Liver (tissue), 9 donors: ENCODE data around the gene GRWD1. TPM values are rescaled to one million over a fixed set of nuclear protein-coding genes. Genes with fewer than 3 reads are reported as not detected.

Source experiments
- DNase-seq: peaks from one replicate; pipeline ENCODE4 v3.0.0-alpha.2; 2017; ENCODE audit warnings: low spot score
- H3K27ac ChIP-seq, 2 donors: one replicate each; pipeline ENCODE4 v1.7.0; 2013; ENCODE audit warnings: inconsistent platforms in 2 of 2, low read length in 2 of 2, control low read depth in 1 of 2, low read depth in 1 of 2, mild to moderate bottlenecking in 1 of 2
- H3K27me3 ChIP-seq, 4 donors: one replicate each; pipeline versions ENCODE4 v1.6.1 to v1.7.0; 2013; ENCODE audit warnings: low read length in 3 of 4, inconsistent platforms in 1 of 4, mild to moderate bottlenecking in 1 of 4, moderate library complexity in 1 of 4; ENCODE audit not compliant: control insufficient read depth in 4 of 4, insufficient read depth in 4 of 4
- H3K36me3 ChIP-seq, 4 donors: one replicate each; pipeline versions ENCODE4 v1.6.1 to v1.7.0; 2013; ENCODE audit warnings: low read length in 3 of 4, mild to moderate bottlenecking in 3 of 4, low read depth in 1 of 4, moderate library complexity in 1 of 4; ENCODE audit not compliant: control insufficient read depth in 4 of 4, insufficient read depth in 3 of 4
- H3K4me1 ChIP-seq, 4 donors: one replicate each; pipeline versions ENCODE4 v1.6.1 to v1.7.0; 2013; ENCODE audit warnings: low read length in 3 of 4, mild to moderate bottlenecking in 3 of 4, moderate library complexity in 1 of 4; ENCODE audit not compliant: control insufficient read depth in 4 of 4, insufficient read depth in 4 of 4
- H3K4me3 ChIP-seq, 3 donors: one replicate each; pipeline versions ENCODE4 v1.6.1 to v1.7.0; 2013; ENCODE audit warnings: low read length in 3 of 3, control low read depth in 1 of 3, low read depth in 1 of 3, mild to moderate bottlenecking in 1 of 3
- H3K9ac ChIP-seq, 2 donors: one replicate each; pipeline ENCODE4 v1.7.0; 2013; ENCODE audit warnings: low read length in 2 of 2, mild to moderate bottlenecking in 2 of 2, moderate library complexity in 2 of 2, control low read depth in 1 of 2, low read depth in 1 of 2
- H3K9me3 ChIP-seq, 4 donors: one replicate each; pipeline versions ENCODE4 v1.6.1 to v1.7.0; 2013; ENCODE audit warnings: low read length in 3 of 4; ENCODE audit not compliant: control insufficient read depth in 4 of 4
- ATF3 ChIP-seq: IDR thresholded peaks from 2 replicates; pipeline ENCODE4 v1.6.1; 2016; ENCODE audit warnings: antibody characterized with exemption
- FOXA1 ChIP-seq: IDR thresholded peaks from 2 replicates; pipeline ENCODE4 v1.6.1; 2016; ENCODE audit warnings: antibody characterized with exemption
- FOXA2 ChIP-seq: IDR thresholded peaks from 2 replicates; pipeline ENCODE4 v1.6.1; 2016; ENCODE audit warnings: antibody characterized with exemption
- GABPA ChIP-seq, 2 donors: IDR thresholded peaks in 1 of 2; conservative IDR thresholded peaks in 1 of 2; 2 replicates each; pipeline ENCODE4 v1.6.1; 2016; ENCODE audit warnings: antibody characterized with exemption in 2 of 2, mild to moderate bottlenecking in 1 of 2, moderate library complexity in 1 of 2
- HNF4A ChIP-seq, 2 donors: conservative IDR thresholded peaks; 2 replicates each; pipeline ENCODE4 v1.6.1; 2016; ENCODE audit warnings: antibody characterized with exemption in 2 of 2, mild to moderate bottlenecking in 2 of 2
- HNF4G ChIP-seq: IDR thresholded peaks from 2 replicates; pipeline ENCODE4 v1.6.1; 2016; ENCODE audit warnings: antibody characterized with exemption
- JUND ChIP-seq, 2 donors: IDR thresholded peaks; 2 replicates each; pipeline ENCODE4 v1.6.1; 2016; ENCODE audit warnings: antibody characterized with exemption in 2 of 2
- MAX ChIP-seq: IDR thresholded peaks from 2 replicates; pipeline ENCODE4 v1.6.1; 2016; ENCODE audit warnings: antibody characterized with exemption
- RAD21 ChIP-seq, 2 donors: IDR thresholded peaks; 2 replicates each; pipeline ENCODE4 v1.6.1; 2016; ENCODE audit warnings: antibody characterized with exemption in 2 of 2, mild to moderate bottlenecking in 2 of 2
- REST ChIP-seq: IDR thresholded peaks from 2 replicates; pipeline ENCODE4 v1.6.1; 2016; ENCODE audit warnings: antibody characterized with exemption, mild to moderate bottlenecking
- RXRA ChIP-seq, 2 donors: IDR thresholded peaks; 2 replicates each; pipeline ENCODE4 v1.6.1; 2017 to 2018; ENCODE audit warnings: antibody characterized with exemption in 2 of 2, mild to moderate bottlenecking in 1 of 2
- SP1 ChIP-seq: IDR thresholded peaks from 2 replicates; pipeline ENCODE4 v1.6.1; 2018; ENCODE audit warnings: antibody characterized with exemption, mild to moderate bottlenecking
- TAF1 ChIP-seq: conservative IDR thresholded peaks from 2 replicates; pipeline ENCODE4 v1.6.1; 2016; ENCODE audit warnings: antibody characterized with exemption, mild to moderate bottlenecking
- YY1 ChIP-seq: IDR thresholded peaks from 2 replicates; pipeline ENCODE4 v1.6.1; 2016; ENCODE audit warnings: antibody characterized with exemption, mild to moderate bottlenecking
- ZBTB33 ChIP-seq: IDR thresholded peaks from 2 replicates; pipeline ENCODE4 v1.6.1; 2016; ENCODE audit warnings: antibody characterized with exemption
- WGBS: extraction: QIAGEN DNeasy Blood & Tissue Kit; methylation state at CpG from one replicate; pipeline ENCODE4 v1.1.7; 2013; 5-methylcytosine and 5-hydroxymethylcytosine counted together
- polyA plus RNA-seq, 2 donors: library from polyadenylated mRNA; stranded (reverse) in 1 of 2; unstranded in 1 of 2; fragments of 200-250 nt in 1 of 2; fragments of >200 nt in 1 of 2; fragmentation: Nextera tagmentation in 1 of 2; extraction: Ambion mirVana in 1 of 2; gene quantifications; one replicate each; pipeline versions ENCODE4 v1.2.1 to v1.2.3, GENCODE V29; 2013 to 2015
- total RNA-seq, 2 donors: library from RNA; depleted of rRNA; stranded (reverse); fragments of >200 nt; gene quantifications; one replicate each; pipeline ENCODE4 v1.2.3, GENCODE V29; 2014
- donor health status: healthy.
- donor health status: healthy.
- donor health status: healthy.
- donor health status: healthy.
- donor health status: healthy.

GRWD1 gene
- total and polyA plus RNA-seq, 4 donors: 7.1 to 31.7 (median 15.3) TPM

- peaks cover 12 to 46% (median 18%) of the 10 kb centered on the region in 4 donors for H3K36me3 ChIP-seq
- TF ChIP-seq JUND (IDR thresholded peaks at IDR 0.05) (no peak), FOXA2 (no peak), REST (no peak), HNF4G (no peak), YY1 (no peak)
- no peak overlapping the region for H3K9ac ChIP-seq
- no peaks in the 10 kb centered on the region for H3K9me3 ChIP-seq
- WGBS: 84% methylated on average over 10 of the region's 10 CpGs
- no peak overlapping the region for H3K4me3 ChIP-seq
- no peak for DNase-seq
- peaks cover 0 to 25% (median 14%) of the 10 kb centered on the region in 4 donors for H3K4me1 ChIP-seq
- H3K27ac ChIP-seq: no peak overlapping the region
- H3K27me3 ChIP-seq: no peaks in the 10 kb centered on the region
Measured at GRCh38 chr19:48477067-48477685, 31.4 kb downstream of the GRWD1 start.

GRCh38 chr19:48477698-48478338, 32.0 kb downstream of the GRWD1 start:
- Histone ChIP-seq H3K27ac (no peak overlapping the region), H3K27me3 (no peaks in the 10 kb centered on the region), H3K4me3 (no peak overlapping the region), H3K9ac (no peak overlapping the region), H3K9me3 (no peaks in the 10 kb centered on the region), H3K36me3 (peaks cover 12 to 44% (median 18%) of the 10 kb centered on the region in 4 donors), H3K4me1 (peaks cover 0 to 20% (median 14%) of the 10 kb centered on the region in 4 donors)
- no peak for TF ChIP-seq HNF4G
- no peak for TF ChIP-seq YY1
- no peak for TF ChIP-seq GABPA (IDR thresholded peaks at IDR 0.05 in 1 of 2, conservative IDR thresholded peaks at IDR 0.05 in 1 of 2)
- no peak for TF ChIP-seq ATF3
- no peak for TF ChIP-seq MAX
- no peak for TF ChIP-seq HNF4A (conservative IDR thresholded peaks at IDR 0.05)
- no peak for TF ChIP-seq FOXA1
- TF ChIP-seq RAD21 (IDR thresholded peaks at IDR 0.05): no peak
- no peak for TF ChIP-seq ZBTB33
- TF ChIP-seq JUND (IDR thresholded peaks at IDR 0.05): no peak
- no peak for TF ChIP-seq SP1
- no peak for TF ChIP-seq FOXA2
- no peak for TF ChIP-seq RXRA (IDR thresholded peaks at IDR 0.05)
- no peak for TF ChIP-seq TAF1
- WGBS: 91% methylated on average over 22 of the region's 22 CpGs
- DNase-seq: no peak
